H1 (cell line): ENCODE results near the gene SSNA1. TPM values are rescaled to one million over a fixed set of nuclear protein-coding genes. Genes with fewer than 3 reads are reported as not detected.

Experiments used
- ASH2L ChIP-seq: fragments of 200-600, 300-600 bp; sonication (generic); IDR thresholded peaks from one replicate; pipeline ENCODE4 v1.7.1; 2017; ENCODE audit warnings: low read length
- CBX8 ChIP-seq: fragments of 300-800, 300-1000 bp; sonication (generic); IDR thresholded peaks from 2 replicates; pipeline ENCODE4 v1.7.1; 2016; ENCODE audit warnings: low read depth, low read length, borderline replicate concordance
- CHD2 ChIP-seq: IDR thresholded peaks from 2 replicates; pipeline ENCODE4 v1.6.1; 2012; ENCODE audit warnings: low read length, improper control_type of control experiment
- CREB1 ChIP-seq: IDR thresholded peaks from 2 replicates; pipeline ENCODE4 v1.6.1; 2012; ENCODE audit warnings: inconsistent platforms
- CTCF ChIP-seq, 3 experiments: IDR thresholded peaks; 1 replicate in 2 of 3; 2 replicates in 1 of 3; pipeline versions ENCODE4 v1.5.1 to v1.6.1; 2011; ENCODE audit warnings: low read length in 3 of 3, mild to moderate bottlenecking in 3 of 3, inconsistent platforms in 2 of 3, low read depth in 1 of 3, moderate library complexity in 1 of 3; ENCODE audit not compliant: insufficient read depth in 1 of 3; ENCODE audit errors: control extremely low read depth in 1 of 3
- EGR1 ChIP-seq: IDR thresholded peaks from 2 replicates; pipeline ENCODE4 v1.6.1; 2011; ENCODE audit warnings: low read depth, low read length, borderline replicate concordance
- EZH2 ChIP-seq: fragments of 200-600 bp; sonication (generic); IDR thresholded peaks from 2 replicates; pipeline ENCODE4 v1.7.1; 2012; ENCODE audit warnings: low read depth, mild to moderate bottlenecking, moderate library complexity, low read length, inconsistent platforms; ENCODE audit not compliant: severe bottlenecking
- HDAC6 ChIP-seq: IDR thresholded peaks from one replicate; pipeline ENCODE4 v1.7.1; 2012; ENCODE audit warnings: low read depth, mild to moderate bottlenecking, inconsistent platforms, low read length, moderate library complexity
- JUN ChIP-seq: IDR thresholded peaks from 2 replicates; pipeline ENCODE4 v1.6.1; 2011; ENCODE audit warnings: low read depth, mild to moderate bottlenecking, improper control_type of control experiment, low read length
- KDM4A ChIP-seq: IDR thresholded peaks from one replicate; pipeline ENCODE4 v1.7.1; 2012; ENCODE audit warnings: low read depth, mild to moderate bottlenecking, moderate library complexity, low read length, inconsistent platforms; ENCODE audit not compliant: severe bottlenecking
- KDM5A ChIP-seq: fragments of 200-600 bp; IDR thresholded peaks from 2 replicates; pipeline ENCODE4 v1.7.1; 2012; ENCODE audit warnings: mild to moderate bottlenecking, low read length, inconsistent platforms, mixed read lengths
- MAFK ChIP-seq: IDR thresholded peaks from 2 replicates; pipeline ENCODE4 v1.6.1; 2012; ENCODE audit warnings: low read depth, mild to moderate bottlenecking, improper control_type of control experiment, low read length
- MAX ChIP-seq: IDR thresholded peaks from 2 replicates; pipeline ENCODE4 v1.6.1; 2012; ENCODE audit warnings: inconsistent platforms
- NANOG ChIP-seq: IDR thresholded peaks from 2 replicates; pipeline ENCODE4 v1.6.1; 2011; ENCODE audit warnings: low read length, low read depth, mild to moderate bottlenecking, inconsistent platforms; ENCODE audit not compliant: insufficient read depth, poor library complexity, severe bottlenecking
- PHF8 ChIP-seq: fragments of 200-600 bp; sonication (generic); conservative IDR thresholded peaks from 2 replicates; pipeline ENCODE4 v1.7.1; 2012; ENCODE audit warnings: low read depth, mild to moderate bottlenecking, inconsistent platforms, low read length, moderate library complexity
- RBBP5 ChIP-seq: IDR thresholded peaks from 2 replicates; pipeline ENCODE4 v1.7.1; 2012; ENCODE audit warnings: low read depth, mild to moderate bottlenecking, inconsistent platforms, low read length, moderate library complexity, borderline replicate concordance
- RFX5 ChIP-seq: IDR thresholded peaks from 2 replicates; pipeline ENCODE4 v1.6.1; 2011; ENCODE audit warnings: low read depth, low read length, improper control_type of control experiment, borderline replicate concordance
- RXRA ChIP-seq: IDR thresholded peaks from 2 replicates; pipeline ENCODE4 v1.6.1; 2011; ENCODE audit warnings: low read depth, mild to moderate bottlenecking, low read length, moderate library complexity; ENCODE audit not compliant: insufficient read depth
- SIX5 ChIP-seq: IDR thresholded peaks from 2 replicates; pipeline ENCODE4 v1.6.1; 2011; ENCODE audit warnings: mild to moderate bottlenecking, low read depth, low read length
- SP2 ChIP-seq: IDR thresholded peaks from 2 replicates; pipeline ENCODE4 v1.6.1; 2012; ENCODE audit warnings: mild to moderate bottlenecking, low read length, inconsistent platforms
- TAF1 ChIP-seq: IDR thresholded peaks from 2 replicates; pipeline ENCODE4 v1.6.1; 2011; ENCODE audit warnings: mild to moderate bottlenecking, low read depth, low read length
- YY1 ChIP-seq: IDR thresholded peaks from 2 replicates; pipeline ENCODE4 v1.6.1; 2011; ENCODE audit warnings: low read depth, mild to moderate bottlenecking, low read length
- polyA plus RNA-seq, 7 experiments: library from polyadenylated mRNA; depleted of rRNA in 3 of 7; stranded (reverse) in 5 of 7; unstranded in 2 of 7; fragments of >200 nt in 5 of 7; fragments of 200-250 nt in 2 of 7; gene quantifications; 1 replicate in 5 of 7; 2 replicates in 1 of 7; 4 replicates in 1 of 7; pipeline versions ENCODE4 v1.2.1 to v1.2.3, GENCODE V29; 2011 to 2013; ENCODE audit warnings: missing spikeins in 2 of 7, mixed read lengths in 2 of 7
- total RNA-seq: library from RNA; stranded (reverse); fragmentation: NEBNext Ultra II Directional; extraction: Animal tissue kit (Norgen Biotek cat#: 25700); gene quantifications from 2 replicates; pipeline ENCODE4 v1.2.1, GENCODE V29; 2021

The SSNA1 gene
- total and polyA plus RNA-seq, 2 of the 8 experiments (the other 6 are each of a cell fraction or from before 2014, with no cell fraction given): 87.3 to 157 TPM

GRCh38 chr9:137156567-137157375, 31.7 kb upstream of the SSNA1 start (continued):
- TF ChIP-seq RFX5: no peak
- no peak for TF ChIP-seq YY1
- no peak for TF ChIP-seq CTCF (IDR thresholded peaks at IDR 0.05; ENCODE audit: control extremely low read depth in 1 of 3, insufficient read depth in 1 of 3, low read depth in 1 of 3, low read length in 3 of 3)
- TF ChIP-seq CREB1: 0 out of 2 replicates have a peak, but pooled peaks have one; percentile 2
- no peak for TF ChIP-seq EZH2
- no peak for TF ChIP-seq HDAC6
- TF ChIP-seq SIX5: no peak
- TF ChIP-seq PHF8: no peak
- peak; percentile 92 for TF ChIP-seq KDM4A
- TF ChIP-seq RBBP5: peak; percentile 37; the same call in 1 of the 2 replicates
- no peak for TF ChIP-seq JUN
- no peak for TF ChIP-seq RXRA
- no peak for TF ChIP-seq NANOG
- no peak for TF ChIP-seq ASH2L
- no peak for TF ChIP-seq MAFK
- TF ChIP-seq KDM5A: no peak
- no peak for TF ChIP-seq CBX8
- no peak for TF ChIP-seq SP2
- TF ChIP-seq EGR1: no peak
- 0 out of 2 replicates have a peak, but pooled peaks have one; percentile 11 for TF ChIP-seq MAX
- TF ChIP-seq CHD2: no peak
- no peak for TF ChIP-seq TAF1
